NT2/D1 (cell line): Measurements from ENCODE around the gene DAPP1.

Experiments used
- SUZ12 ChIP-seq: IDR thresholded peaks from 2 replicates; pipeline ENCODE4 v1.6.1; 2011; ENCODE audit not compliant: insufficient read length, insufficient read depth; ENCODE audit errors: extremely low read depth
- YY1 ChIP-seq: IDR thresholded peaks from 2 replicates; pipeline ENCODE4 v1.6.1; 2011; ENCODE audit not compliant: insufficient read length, insufficient read depth
- ZNF274 ChIP-seq: IDR thresholded peaks from 2 replicates; pipeline ENCODE4 v1.6.1; 2011; ENCODE audit warnings: mild to moderate bottlenecking, low read depth, low read length

- TF ChIP-seq YY1 (no peak), ZNF274 (no peak), SUZ12 (no peak)
Measured at GRCh38 chr4:99868126-99868596, 51.5 kb downstream of the DAPP1 start.
